GM12878 (cell line): Measurements from ENCODE around the gene PHKB.

Experiments
- ASH2L ChIP-seq: fragments of 300-600, 200-600 bp; sonication (generic); IDR thresholded peaks from 2 replicates; pipeline ENCODE4 v1.6.1; 2017; ENCODE audit warnings: low read depth, mild to moderate bottlenecking, borderline replicate concordance
- BRCA1 ChIP-seq: IDR thresholded peaks from 2 replicates; pipeline ENCODE4 v1.6.1; 2011; ENCODE audit warnings: low read depth, low read length, improper control_type of control experiment
- CHD2 ChIP-seq: IDR thresholded peaks from 2 replicates; pipeline ENCODE4 v1.6.1; 2011; ENCODE audit warnings: low read depth, low read length, improper control_type of control experiment, borderline replicate concordance
- CTCF ChIP-seq, 3 experiments: IDR thresholded peaks in 2 of 3; conservative IDR thresholded peaks in 1 of 3; 2 replicates each; pipeline ENCODE4 v1.5.1; 2011; ENCODE audit warnings: low read depth in 3 of 3, low read length in 3 of 3, mild to moderate bottlenecking in 3 of 3, control low read depth in 2 of 3, moderate library complexity in 2 of 3, inconsistent platforms in 1 of 3, mixed read lengths in 1 of 3; ENCODE audit not compliant: control insufficient read depth in 2 of 3, insufficient read depth in 1 of 3; ENCODE audit errors: extremely low read depth in 1 of 3
- EED ChIP-seq: sonication (generic); IDR thresholded peaks from 2 replicates; pipeline ENCODE4 v1.6.1; 2016; ENCODE audit warnings: antibody characterized with exemption, low read depth
- EP300 ChIP-seq, 2 experiments: fragments of 150-350 bp in 1 of 2; IDR thresholded peaks; 2 replicates each; pipeline ENCODE4 v1.6.1; 2011 to 2012; ENCODE audit warnings: low read depth in 2 of 2, low read length in 2 of 2, borderline replicate concordance in 1 of 2, improper control_type of control experiment in 1 of 2, inconsistent platforms in 1 of 2; ENCODE audit not compliant: control insufficient read depth in 1 of 2
- JUNB ChIP-seq: IDR thresholded peaks from 2 replicates; pipeline ENCODE4 v1.6.1; 2016; ENCODE audit warnings: antibody characterized with exemption, mild to moderate bottlenecking
- NRF1 ChIP-seq: conservative IDR thresholded peaks from 2 replicates; pipeline ENCODE4 v1.6.1; 2011; ENCODE audit warnings: mild to moderate bottlenecking, low read depth, low read length, improper control_type of control experiment
- POLR2A ChIP-seq: IDR thresholded peaks from 2 replicates; pipeline ENCODE4 v1.6.1; 2011; ENCODE audit warnings: low read depth, mild to moderate bottlenecking, low read length
- POLR2AphosphoS5 ChIP-seq: IDR thresholded peaks from 2 replicates; pipeline ENCODE4 v1.6.1; 2011; ENCODE audit warnings: mild to moderate bottlenecking, low read length, inconsistent platforms
- RB1 ChIP-seq: fragments of 450-650 bp; formaldehyde crosslinking; IDR thresholded peaks from 2 replicates; pipeline ENCODE4 v1.6.1; 2017; ENCODE audit warnings: mild to moderate bottlenecking, borderline replicate concordance
- RCOR1 ChIP-seq: conservative IDR thresholded peaks from 2 replicates; pipeline ENCODE4 v1.6.1; 2012; ENCODE audit warnings: low read depth, low read length, improper control_type of control experiment
- RUNX3 ChIP-seq: IDR thresholded peaks from 2 replicates; pipeline ENCODE4 v1.6.1; 2012; ENCODE audit warnings: low read length, inconsistent platforms
- TF ChIP-seq, protein P1 (sequence below): fragments of 450-650 bp; IDR thresholded peaks from 2 replicates; pipeline ENCODE4 v1.6.1; 2017; ENCODE audit warnings: mild to moderate bottlenecking, moderate library complexity

DNA sequence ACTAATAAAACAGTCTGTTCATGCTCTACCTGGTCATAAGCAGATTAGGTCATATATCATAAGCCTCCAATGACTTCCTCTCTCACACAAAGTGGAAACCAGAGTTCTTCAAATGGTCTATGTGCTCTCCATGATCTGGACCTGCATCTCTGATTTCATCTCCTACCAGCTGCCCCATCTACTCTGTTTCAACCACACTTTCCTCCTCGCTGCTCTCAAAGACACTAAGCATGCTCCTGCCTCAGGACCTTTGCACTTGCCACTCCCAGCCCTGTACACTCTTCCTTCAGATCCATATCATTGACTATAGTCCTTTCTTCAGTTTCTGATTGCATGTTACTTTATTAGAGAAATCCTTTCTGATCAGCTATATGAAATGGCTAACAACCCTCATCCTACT lies 196.8 kb downstream of the PHKB start:
- TF ChIP-seq RUNX3 (no peak), CTCF (IDR thresholded peaks at IDR 0.05 in 2 of 3, conservative IDR thresholded peaks at IDR 0.05 in 1 of 3; ENCODE audit: control insufficient read depth in 2 of 3, extremely low read depth in 1 of 3, insufficient read depth in 1 of 3, low read depth in 3 of 3, low read length in 3 of 3) (no peak), CHD2 (no peak), POLR2A (no peak), BRCA1 (no peak), RCOR1 (no peak), EED (no peak), RB1 (no peak), POLR2AphosphoS5 (no peak), EP300 (IDR thresholded peaks at IDR 0.05; ENCODE audit: borderline replicate concordance in 1 of 2, control insufficient read depth in 1 of 2, low read depth in 2 of 2, low read length in 2 of 2) (no peak), NRF1 (no peak), ASH2L (no peak), JUNB (no peak)
- TF ChIP-seq, protein P1, sequence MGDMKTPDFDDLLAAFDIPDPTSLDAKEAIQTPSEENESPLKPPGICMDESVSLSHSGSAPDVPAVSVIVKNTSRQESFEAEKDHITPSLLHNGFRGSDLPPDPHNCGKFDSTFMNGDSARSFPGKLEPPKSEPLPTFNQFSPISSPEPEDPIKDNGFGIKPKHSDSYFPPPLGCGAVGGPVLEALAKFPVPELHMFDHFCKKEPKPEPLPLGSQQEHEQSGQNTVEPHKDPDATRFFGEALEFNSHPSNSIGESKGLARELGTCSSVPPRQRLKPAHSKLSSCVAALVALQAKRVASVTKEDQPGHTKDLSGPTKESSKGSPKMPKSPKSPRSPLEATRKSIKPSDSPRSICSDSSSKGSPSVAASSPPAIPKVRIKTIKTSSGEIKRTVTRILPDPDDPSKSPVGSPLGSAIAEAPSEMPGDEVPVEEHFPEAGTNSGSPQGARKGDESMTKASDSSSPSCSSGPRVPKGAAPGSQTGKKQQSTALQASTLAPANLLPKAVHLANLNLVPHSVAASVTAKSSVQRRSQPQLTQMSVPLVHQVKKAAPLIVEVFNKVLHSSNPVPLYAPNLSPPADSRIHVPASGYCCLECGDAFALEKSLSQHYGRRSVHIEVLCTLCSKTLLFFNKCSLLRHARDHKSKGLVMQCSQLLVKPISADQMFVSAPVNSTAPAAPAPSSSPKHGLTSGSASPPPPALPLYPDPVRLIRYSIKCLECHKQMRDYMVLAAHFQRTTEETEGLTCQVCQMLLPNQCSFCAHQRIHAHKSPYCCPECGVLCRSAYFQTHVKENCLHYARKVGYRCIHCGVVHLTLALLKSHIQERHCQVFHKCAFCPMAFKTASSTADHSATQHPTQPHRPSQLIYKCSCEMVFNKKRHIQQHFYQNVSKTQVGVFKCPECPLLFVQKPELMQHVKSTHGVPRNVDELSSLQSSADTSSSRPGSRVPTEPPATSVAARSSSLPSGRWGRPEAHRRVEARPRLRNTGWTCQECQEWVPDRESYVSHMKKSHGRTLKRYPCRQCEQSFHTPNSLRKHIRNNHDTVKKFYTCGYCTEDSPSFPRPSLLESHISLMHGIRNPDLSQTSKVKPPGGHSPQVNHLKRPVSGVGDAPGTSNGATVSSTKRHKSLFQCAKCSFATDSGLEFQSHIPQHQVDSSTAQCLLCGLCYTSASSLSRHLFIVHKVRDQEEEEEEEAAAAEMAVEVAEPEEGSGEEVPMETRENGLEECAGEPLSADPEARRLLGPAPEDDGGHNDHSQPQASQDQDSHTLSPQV = no peak
